Activated naive CD4-positive, alpha-beta T cell treated with anti-CD3 and anti-CD28 coated beads, Interleukin-2, amount 10 ng/mL, durations not matched to agents 7 days and 5 days (primary cell): ENCODE measurements around the gene UQCC2.

Experiments
- CTCF ChIA-PET: fragments of 350-600 bp; sonication (Branson Sonifier 250); formaldehyde crosslinking; loops from one replicate; lab custom pipeline; 2021; ENCODE audit warnings: antibody characterized with exemption; lab: Charles Lee
- DNase-seq: peaks from one replicate; pipeline ENCODE4 v3.0.0-alpha.2; 2020
- H3K27ac Mint-ChIP-seq: one replicate; pipeline ENCODE4 v1.8.0; 2021; ENCODE audit warnings: mild to moderate bottlenecking, moderate library complexity, mixed read lengths
- H3K27me3 Mint-ChIP-seq: one replicate; pipeline ENCODE4 v1.8.0; 2021; ENCODE audit warnings: mild to moderate bottlenecking, mixed read lengths
- H3K36me3 Mint-ChIP-seq: one replicate; pipeline ENCODE4 v1.8.0; 2021; ENCODE audit warnings: mixed read lengths
- H3K4me1 Mint-ChIP-seq: one replicate; pipeline ENCODE4 v1.8.0; 2021; ENCODE audit warnings: mixed read lengths
- H3K4me3 Mint-ChIP-seq: one replicate; pipeline ENCODE4 v1.8.0; 2021; ENCODE audit warnings: mild to moderate bottlenecking, moderate library complexity, mixed read lengths
- H3K9me3 Mint-ChIP-seq: one replicate; pipeline ENCODE4 v1.8.0; 2021; ENCODE audit warnings: mixed read lengths

UQCC2 gene

DNA sequence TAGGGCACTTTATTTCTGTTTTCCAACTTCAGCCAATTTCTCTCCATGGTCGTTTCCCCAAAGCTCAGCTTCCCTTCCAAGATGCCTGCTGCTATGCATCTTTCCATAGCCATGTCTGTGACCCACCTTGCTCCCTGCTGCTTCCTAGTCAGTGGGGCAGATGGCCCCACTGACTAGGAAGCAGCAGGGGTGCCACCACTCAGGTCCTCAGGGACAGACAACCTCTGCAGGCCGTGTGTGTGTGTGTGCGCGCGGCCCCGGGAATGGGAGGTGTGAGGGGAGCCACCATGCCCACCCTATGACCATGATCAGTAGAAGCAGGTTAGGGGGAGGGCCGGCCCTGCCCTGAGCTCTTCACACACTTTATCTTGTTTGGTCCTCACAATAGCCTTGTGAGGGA, 37.9 kb upstream of the UQCC2 start:
- Mint-ChIP-seq H3K27me3 (peaks cover 36% of the 10 kb centered on the region), H3K4me3 (no peak overlapping the region), H3K9me3 (no peaks in the 10 kb centered on the region), H3K27ac (no peak overlapping the region), H3K36me3 (no peaks in the 10 kb centered on the region), H3K4me1 (no peaks in the 10 kb centered on the region)
- CTCF ChIA-PET: interaction anchor here (15.6 kb wide), 1 partner anchor 18 kb away, joined by 144 read pairs; no protein-coding TSS in a partner anchor
- no peak for DNase-seq

DNA sequence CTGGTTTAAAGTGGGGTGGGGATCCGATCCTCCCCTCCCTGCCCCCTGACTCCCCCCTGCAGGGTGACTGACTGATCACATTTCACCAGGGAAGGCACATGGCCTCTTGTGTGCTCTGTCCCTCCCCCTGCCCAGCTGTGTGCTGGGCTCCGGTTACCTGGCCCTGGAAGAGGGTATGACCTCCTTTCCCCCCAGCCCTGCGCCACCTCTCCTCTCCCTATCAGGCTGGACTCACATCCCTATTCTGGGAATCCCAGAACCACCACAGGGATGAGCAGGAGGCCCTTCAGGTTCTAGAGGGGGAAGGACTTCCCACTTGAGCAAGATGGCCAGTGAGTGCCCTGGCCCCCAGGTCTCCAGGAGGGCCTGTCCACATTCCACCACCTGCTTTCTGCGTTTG, 37.3 kb upstream of the UQCC2 start:
- H3K4me3 Mint-ChIP-seq: no peak overlapping the region
- H3K36me3 Mint-ChIP-seq: no peaks in the 10 kb centered on the region
- CTCF ChIA-PET: interaction anchor here (15.6 kb wide), 1 partner anchor 18 kb away, joined by 144 read pairs; no protein-coding TSS in a partner anchor
- H3K27me3 Mint-ChIP-seq: peaks cover 39% of the 10 kb centered on the region
- H3K9me3 Mint-ChIP-seq: no peaks in the 10 kb centered on the region
- no peak overlapping the region for H3K27ac Mint-ChIP-seq
- H3K4me1 Mint-ChIP-seq: no peaks in the 10 kb centered on the region
- no peak for DNase-seq

DNA sequence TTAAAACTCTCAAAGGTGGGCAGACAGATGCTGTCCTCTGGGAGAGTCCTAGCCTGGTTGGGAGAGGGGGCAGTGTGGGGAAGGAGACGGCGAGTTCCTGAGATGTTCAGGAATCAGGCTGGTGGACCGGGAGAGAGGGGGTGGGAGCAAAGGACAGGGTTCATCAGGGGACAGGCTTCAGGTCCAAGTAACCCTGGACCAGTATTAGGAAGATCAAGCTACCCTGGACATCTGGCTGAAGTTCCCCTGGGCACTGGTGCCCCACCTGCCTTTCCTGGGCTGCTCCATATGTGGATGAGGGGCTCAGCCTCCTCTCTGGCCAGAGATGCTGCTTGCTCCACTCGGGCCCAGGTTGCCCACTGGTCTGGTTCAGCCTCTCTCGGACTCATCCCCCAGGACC, 36.3 kb upstream of the UQCC2 start:
- no peaks in the 10 kb centered on the region for H3K9me3 Mint-ChIP-seq
- CTCF ChIA-PET: interaction anchor here (0.6 to 15.6 kb wide), 4 partner anchors 19 to 277 kb away, joined by 3 to 144 read pairs (median 4); partner anchors contain the start of gene UQCC2
- DNase-seq: no peak
- H3K36me3 Mint-ChIP-seq: no peaks in the 10 kb centered on the region
- no peak overlapping the region for H3K27ac Mint-ChIP-seq
- H3K4me1 Mint-ChIP-seq: no peaks in the 10 kb centered on the region
- H3K4me3 Mint-ChIP-seq: no peak overlapping the region
- peaks cover 47% of the 10 kb centered on the region for H3K27me3 Mint-ChIP-seq

DNA sequence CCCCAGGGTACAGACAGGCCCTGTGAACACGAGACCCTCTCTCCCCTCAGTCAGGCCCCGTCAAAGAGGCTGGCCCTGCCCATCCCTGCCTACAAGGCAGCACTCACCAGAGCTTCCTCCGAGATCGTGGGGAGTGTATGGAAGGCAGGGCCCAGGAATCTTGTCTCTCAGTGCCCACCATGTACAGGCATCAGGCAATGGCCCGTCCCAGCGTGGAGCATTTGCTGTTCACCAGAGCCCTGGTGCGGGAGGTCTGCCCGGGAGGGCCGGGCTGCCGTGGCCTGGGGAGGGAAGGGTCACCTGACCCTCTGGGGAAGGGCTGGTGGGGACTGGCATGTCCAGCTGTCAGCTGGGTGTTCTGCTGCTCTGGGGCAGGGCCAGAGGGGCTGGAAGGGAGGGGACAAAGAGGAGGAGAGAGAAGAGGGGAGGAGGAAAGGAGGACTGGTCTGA, 35.2 kb upstream of the UQCC2 start, which contains the start of gene IP6K3:
Gene IP6K3 (minus strand): TSS at position 255 of the 450 bp plus-strand sequence. CDS start 11,429 bp downstream, outside the sequence.
- CTCF ChIA-PET: interaction anchor here (1.1 to 15.6 kb wide), 4 partner anchors 21 to 281 kb away, joined by 4 to 144 read pairs (median 24); partner anchors contain the start of gene UQCC2
- Mint-ChIP-seq H3K4me3 (no peak within 1 kb of the TSS), H3K27me3 (peaks cover 57% of the 10 kb centered on the region), H3K27ac (no peak within 1 kb of the TSS), H3K9me3 (no peaks in the 10 kb centered on the region), H3K36me3 (no peaks in the 10 kb centered on the region), H3K4me1 (no peaks in the 10 kb centered on the region)
- DNase-seq: no peak

DNA sequence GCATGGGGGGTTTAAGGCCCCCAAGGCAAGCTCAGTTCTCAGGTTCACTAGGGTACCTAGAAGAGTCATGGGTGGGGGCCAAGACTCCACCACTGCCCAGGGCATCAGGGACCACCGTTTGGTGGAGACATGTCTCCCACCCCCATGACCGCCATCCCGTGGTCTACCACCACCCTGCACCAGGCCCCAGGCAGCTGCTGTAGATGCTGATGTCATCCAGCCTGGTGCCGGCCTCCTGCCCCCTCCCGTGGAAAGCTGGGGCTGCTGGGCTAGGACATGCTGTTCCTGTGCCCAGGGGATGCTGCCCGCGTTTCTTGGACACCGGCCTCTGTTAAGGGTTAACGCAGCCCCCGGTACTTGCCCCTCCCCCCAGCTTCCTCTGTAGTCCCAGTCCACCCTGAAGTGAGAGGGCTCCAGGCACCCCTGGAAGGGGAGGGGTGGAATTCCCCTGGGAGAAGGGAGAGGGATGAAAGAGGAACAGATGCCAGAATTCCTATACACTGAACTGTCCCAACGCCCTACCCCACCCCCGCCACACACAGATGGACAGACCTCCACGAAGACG, 34.6 kb upstream of the UQCC2 start:
- H3K27ac Mint-ChIP-seq: no peak overlapping the region
- CTCF ChIA-PET: interaction anchor here (1.2 to 15.6 kb wide), 4 partner anchors 21 to 314 kb away, joined by 5 to 144 read pairs (median 24); partner anchors contain the start of gene UQCC2
- H3K4me1 Mint-ChIP-seq: no peaks in the 10 kb centered on the region
- no peaks in the 10 kb centered on the region for H3K36me3 Mint-ChIP-seq
- DNase-seq: no peak
- H3K4me3 Mint-ChIP-seq: no peak overlapping the region
- no peaks in the 10 kb centered on the region for H3K9me3 Mint-ChIP-seq
- peaks cover 57% of the 10 kb centered on the region for H3K27me3 Mint-ChIP-seq

DNA sequence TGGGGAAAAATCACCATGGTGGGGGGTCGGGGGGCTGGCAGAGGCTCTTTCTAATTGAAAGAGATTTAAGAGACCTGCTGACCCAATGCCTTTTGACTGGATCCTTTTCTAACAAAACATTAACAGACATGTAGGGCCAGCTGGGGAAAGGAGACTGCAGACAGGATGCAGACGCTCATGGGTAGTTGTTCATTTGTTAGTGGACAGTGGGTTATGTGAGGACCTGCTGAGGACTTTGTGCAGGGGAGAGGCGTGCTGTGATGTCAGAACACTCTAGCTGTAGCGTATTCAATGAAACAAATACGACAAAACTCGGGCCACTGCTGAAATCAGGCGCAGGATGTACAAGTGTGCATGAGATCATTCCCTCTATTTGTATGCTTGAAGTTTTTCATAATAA, 34.0 kb upstream of the UQCC2 start:
- CTCF ChIA-PET: interaction anchor here (1.2 to 15.6 kb wide), 4 partner anchors 22 to 315 kb away, joined by 5 to 144 read pairs (median 24); partner anchors contain the start of gene UQCC2
- no peaks in the 10 kb centered on the region for H3K9me3 Mint-ChIP-seq
- H3K36me3 Mint-ChIP-seq: no peaks in the 10 kb centered on the region
- H3K27me3 Mint-ChIP-seq: peaks cover 57% of the 10 kb centered on the region
- no peaks in the 10 kb centered on the region for H3K4me1 Mint-ChIP-seq
- no peak overlapping the region for H3K4me3 Mint-ChIP-seq
- H3K27ac Mint-ChIP-seq: no peak overlapping the region
- no peak for DNase-seq

DNA sequence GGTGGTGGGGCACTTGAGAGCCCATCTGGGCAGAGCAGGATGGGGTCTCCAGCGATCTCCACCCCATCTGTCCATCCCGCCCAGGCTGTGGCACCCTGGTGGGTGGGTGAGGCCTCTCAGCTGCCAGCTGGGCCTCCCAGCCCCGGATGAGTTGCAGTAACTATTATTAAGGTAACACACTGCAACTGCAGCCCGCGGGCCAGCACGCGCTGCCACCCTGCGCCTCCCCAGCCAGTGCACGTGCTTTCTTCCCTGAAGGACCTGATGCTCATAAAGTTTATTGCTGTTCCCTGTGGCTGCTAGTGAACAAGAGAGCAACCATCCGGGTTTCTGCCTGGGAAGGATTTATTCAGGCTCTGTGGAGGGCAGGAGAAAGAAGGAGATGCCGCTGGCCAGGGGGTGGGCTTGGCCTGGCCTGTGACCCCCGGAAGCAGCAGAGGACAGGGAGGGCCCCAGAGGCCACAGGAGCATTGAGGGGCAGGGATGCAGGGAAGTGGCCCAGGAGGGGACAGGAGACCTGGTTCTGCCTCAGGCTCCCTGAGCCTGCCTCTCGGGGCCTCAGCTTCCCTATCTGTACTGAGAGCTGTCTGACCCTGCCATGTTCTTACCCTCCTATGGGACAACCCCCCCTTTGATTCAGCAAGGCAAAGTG, 33.5 kb upstream of the UQCC2 start:
- no peak overlapping the region for H3K27ac Mint-ChIP-seq

DNA sequence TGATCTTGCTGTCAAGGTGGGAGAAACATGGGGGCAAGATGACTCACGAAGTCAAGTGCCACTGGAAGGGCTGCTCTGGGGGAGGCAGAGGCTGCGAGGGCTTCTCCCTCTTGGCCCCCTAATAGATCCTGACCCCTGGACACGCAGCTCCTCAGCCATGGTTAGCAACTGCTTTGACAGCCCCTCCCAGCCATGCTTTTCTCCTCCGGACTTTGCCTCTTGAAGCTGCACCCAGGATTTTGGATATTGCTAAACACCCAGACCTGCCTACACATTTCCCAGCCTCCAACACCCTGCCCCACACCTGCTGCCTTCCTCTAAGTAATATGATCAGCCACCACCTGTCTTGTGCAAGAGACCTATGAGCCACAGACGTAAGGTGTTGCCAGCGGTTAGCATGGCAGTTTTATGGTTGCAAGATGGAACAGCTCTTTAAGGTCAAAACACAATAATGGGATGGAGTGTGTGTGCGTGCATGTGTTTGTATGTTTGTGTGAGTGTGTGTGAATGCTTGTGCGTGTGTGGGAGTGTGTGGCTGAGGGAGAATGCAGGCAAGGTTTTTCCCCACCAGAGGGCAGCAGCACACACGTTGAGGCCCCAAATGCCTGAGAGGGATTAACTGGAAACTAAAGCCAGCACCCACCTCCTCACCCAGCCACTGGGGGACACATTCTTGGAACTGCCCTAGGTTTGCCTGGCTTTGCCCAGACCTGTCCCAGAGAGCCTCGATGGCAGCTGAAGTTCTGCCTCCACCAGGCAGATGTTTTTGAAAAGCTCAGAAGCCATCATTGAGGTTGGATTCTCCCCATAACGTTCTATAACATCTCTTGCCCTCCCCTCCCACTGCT, 32.7 kb upstream of the UQCC2 start:
- Mint-ChIP-seq H3K36me3 (no peaks in the 10 kb centered on the region), H3K27ac (no peak overlapping the region), H3K27me3 (peaks cover 66% of the 10 kb centered on the region), H3K4me1 (no peaks in the 10 kb centered on the region), H3K4me3 (no peak overlapping the region), H3K9me3 (no peaks in the 10 kb centered on the region)
- CTCF ChIA-PET: interaction anchor here (0.9 to 15.6 kb wide), 18 partner anchors 9 to 413 kb away, joined by 3 to 144 read pairs (median 4); partner anchors contain the start of gene UQCC2
- DNase-seq: peak; percentile 80

More for the DNA sequence above, 33.5 kb upstream of the UQCC2 start:
- Mint-ChIP-seq H3K27me3 (peaks cover 62% of the 10 kb centered on the region), H3K36me3 (no peaks in the 10 kb centered on the region), H3K9me3 (no peaks in the 10 kb centered on the region), H3K4me1 (no peaks in the 10 kb centered on the region), H3K4me3 (no peak overlapping the region)
- DNase-seq: no peak
- CTCF ChIA-PET: interaction anchor here (1.2 to 15.6 kb wide), 9 partner anchors 10 to 410 kb away, joined by 3 to 144 read pairs (median 5); partner anchors contain the start of gene UQCC2

DNA sequence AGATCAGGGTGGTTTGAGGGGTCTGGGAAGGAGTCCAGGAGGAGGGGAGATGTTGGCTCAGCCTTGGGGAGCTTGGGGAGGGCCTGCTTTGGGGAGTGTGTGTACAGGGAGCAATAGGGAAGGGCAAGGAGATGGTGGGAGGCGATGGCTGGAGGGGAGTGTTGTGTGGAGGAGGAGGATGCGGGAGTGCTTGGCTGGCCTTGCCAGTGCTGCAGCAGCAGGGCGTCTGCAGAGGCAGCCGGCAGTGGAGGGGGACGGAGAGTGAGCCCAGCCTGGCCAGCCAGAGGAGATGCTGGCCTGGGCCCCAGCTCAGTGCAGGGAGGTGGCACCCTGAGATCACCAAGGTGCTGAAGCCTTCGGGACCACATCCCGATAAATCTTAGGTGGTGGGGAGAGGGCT, 31.3 kb upstream of the UQCC2 start:
- H3K9me3 Mint-ChIP-seq: no peaks in the 10 kb centered on the region

DNA sequence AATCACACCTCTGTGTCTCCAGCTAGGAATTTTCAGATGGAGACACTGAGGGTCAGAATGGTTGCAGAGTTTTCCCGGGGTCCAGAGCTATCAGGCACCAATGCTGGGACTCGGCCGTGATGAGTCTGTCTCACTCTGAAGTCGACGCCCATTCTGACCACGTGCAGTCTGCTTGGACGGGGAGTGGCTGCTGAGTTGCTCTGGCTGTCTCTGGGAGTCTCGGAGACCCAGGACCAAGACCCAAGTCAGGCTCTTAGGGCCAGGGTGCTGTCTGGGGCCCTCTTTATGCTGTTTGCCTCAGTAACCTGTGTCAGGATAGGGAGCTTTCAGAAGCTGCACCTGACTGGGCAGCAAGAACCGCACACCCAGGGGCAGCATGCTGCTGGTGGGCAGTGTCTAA, 30.6 kb upstream of the UQCC2 start:
- CTCF ChIA-PET: interaction anchor here (0.6 to 15.6 kb wide), 3 partner anchors 25 to 286 kb away, joined by 3 to 144 read pairs (median 20); no protein-coding TSS in a partner anchor
- no peaks in the 10 kb centered on the region for H3K36me3 Mint-ChIP-seq
- no peaks in the 10 kb centered on the region for H3K9me3 Mint-ChIP-seq
- H3K27me3 Mint-ChIP-seq: peaks cover 49% of the 10 kb centered on the region
- no peaks in the 10 kb centered on the region for H3K4me1 Mint-ChIP-seq
- no peak overlapping the region for H3K4me3 Mint-ChIP-seq
- no peak for DNase-seq
- no peak overlapping the region for H3K27ac Mint-ChIP-seq

More for the DNA sequence above, 31.3 kb upstream of the UQCC2 start:
- no peaks in the 10 kb centered on the region for H3K4me1 Mint-ChIP-seq
- DNase-seq: no peak
- CTCF ChIA-PET: interaction anchor here (0.6 to 15.6 kb wide), 12 partner anchors 8 to 717 kb away, joined by 3 to 144 read pairs (median 4); partner anchors contain the start of gene UQCC2
- H3K36me3 Mint-ChIP-seq: no peaks in the 10 kb centered on the region
- H3K4me3 Mint-ChIP-seq: no peak overlapping the region
- peaks cover 56% of the 10 kb centered on the region for H3K27me3 Mint-ChIP-seq
- H3K27ac Mint-ChIP-seq: no peak overlapping the region

DNA sequence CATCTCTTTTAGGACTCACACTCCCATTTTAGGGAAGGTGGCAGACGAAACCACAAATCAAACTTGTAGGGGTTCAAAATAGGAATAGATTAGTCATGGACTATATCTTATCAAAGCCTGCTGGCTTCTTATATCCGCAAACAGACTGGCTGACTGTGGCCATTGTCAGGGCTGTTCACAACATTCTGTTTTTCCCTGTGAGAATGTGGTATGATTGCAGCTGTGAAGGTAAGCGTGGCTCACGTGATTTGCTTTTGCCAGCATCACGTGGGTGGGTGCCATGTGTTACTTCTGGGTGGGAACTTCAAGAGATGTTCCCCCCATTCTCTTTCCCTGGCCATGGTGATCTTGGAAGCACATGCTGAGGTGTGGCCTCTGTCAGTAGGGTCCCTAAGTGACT, 29.3 kb upstream of the UQCC2 start:
- H3K4me3 Mint-ChIP-seq: no peak overlapping the region
- CTCF ChIA-PET: interaction anchor here (1.5 kb wide), 1 partner anchor 27 kb away, joined by 3 read pairs; no protein-coding TSS in a partner anchor
- H3K36me3 Mint-ChIP-seq: no peaks in the 10 kb centered on the region
- no peak for DNase-seq
- no peak overlapping the region for H3K27ac Mint-ChIP-seq
- H3K4me1 Mint-ChIP-seq: no peaks in the 10 kb centered on the region
- H3K27me3 Mint-ChIP-seq: peaks cover 39% of the 10 kb centered on the region
- no peaks in the 10 kb centered on the region for H3K9me3 Mint-ChIP-seq

DNA sequence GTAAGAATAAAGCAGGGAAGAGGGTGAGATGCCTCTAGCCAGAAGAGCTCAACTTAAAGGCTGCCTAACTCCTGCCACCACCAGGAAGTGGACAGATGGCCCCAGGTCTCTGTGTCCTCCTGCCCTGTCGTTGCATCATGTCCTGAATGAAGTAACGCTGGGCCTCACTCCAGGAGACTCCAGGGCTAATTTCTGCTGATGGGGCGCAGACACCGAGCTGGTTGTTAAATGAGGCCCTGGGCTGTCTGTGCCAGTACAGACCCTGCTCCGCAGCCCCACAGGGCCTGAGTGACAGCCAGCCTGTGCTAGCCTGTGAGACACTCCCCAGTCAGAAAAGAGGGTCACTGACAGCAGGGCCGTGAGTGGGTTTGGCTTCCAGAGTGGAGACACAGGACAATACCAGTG, 28.7 kb upstream of the UQCC2 start:
- DNase-seq: no peak
- Mint-ChIP-seq H3K9me3 (no peaks in the 10 kb centered on the region), H3K4me3 (no peak overlapping the region), H3K4me1 (no peaks in the 10 kb centered on the region), H3K36me3 (no peaks in the 10 kb centered on the region), H3K27me3 (peaks cover 34% of the 10 kb centered on the region), H3K27ac (no peak overlapping the region)
- CTCF ChIA-PET: interaction anchor here (1.5 kb wide), 1 partner anchor 28 kb away, joined by 3 read pairs; no protein-coding TSS in a partner anchor

DNA sequence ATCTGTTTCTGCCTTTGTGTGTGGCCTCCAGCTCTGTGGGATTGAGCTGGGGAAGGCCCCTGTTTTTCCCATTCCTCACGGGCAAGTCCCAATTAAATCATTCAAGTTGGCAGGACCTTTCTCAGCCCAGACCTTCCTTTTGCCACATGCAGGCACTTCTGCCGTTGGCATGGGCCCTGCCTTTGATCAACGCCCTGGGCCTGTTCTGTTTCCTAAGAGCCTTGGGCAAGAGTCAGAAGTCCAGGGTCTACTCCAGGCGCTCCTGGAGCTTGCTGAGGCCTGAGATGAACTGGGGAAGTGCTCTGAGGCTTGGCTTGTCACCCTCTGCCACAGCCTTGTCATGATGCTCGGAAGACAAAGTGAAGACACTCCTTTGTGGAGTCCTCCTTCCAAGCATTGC, 28.1 kb upstream of the UQCC2 start:
- no peaks in the 10 kb centered on the region for H3K9me3 Mint-ChIP-seq
- CTCF ChIA-PET: interaction anchor here (0.9 to 1.5 kb wide), 2 partner anchors 28 kb away, joined by 3 read pairs; partner anchors contain the start of gene UQCC2

More for the DNA sequence above, 28.1 kb upstream of the UQCC2 start:
- Mint-ChIP-seq H3K4me1 (no peaks in the 10 kb centered on the region), H3K27ac (no peak overlapping the region), H3K36me3 (no peaks in the 10 kb centered on the region), H3K4me3 (no peak overlapping the region), H3K27me3 (peaks cover 30% of the 10 kb centered on the region)
- DNase-seq: no peak
